Astrocyte of the cerebellum (primary cell): ENCODE results near the gene TMBIM1.

Source experiments
- DNase-seq: peaks from one replicate; pipeline ENCODE4 v3.0.0-alpha.2; 2011; ENCODE audit warnings: low read depth
- H3K4me3 ChIP-seq: 2 replicates; pipeline ENCODE4 v1.5.1; 2011; ENCODE audit warnings: mild to moderate bottlenecking, low read depth, low read length, moderate library complexity
- CTCF ChIP-seq: IDR thresholded peaks from 2 replicates; pipeline ENCODE4 v1.5.1; 2012; ENCODE audit warnings: low read length, low read depth, moderate library complexity, mild to moderate bottlenecking; ENCODE audit errors: missing control alignments
- in situ Hi-C: cut with HindIII; loops from 2 replicates; pipeline ENCODE4 v1.10.0; 2017; ENCODE audit warnings: low sequenced_read_pairs

The TMBIM1 gene

GRCh38 chr2:218331745-218332144 is 39.4 kb upstream of the TMBIM1 start:
- no peak for DNase-seq
- TF ChIP-seq CTCF = no peak
- H3K4me3 ChIP-seq = no peak overlapping the region
- in situ Hi-C loops = no loop called here

DNA sequence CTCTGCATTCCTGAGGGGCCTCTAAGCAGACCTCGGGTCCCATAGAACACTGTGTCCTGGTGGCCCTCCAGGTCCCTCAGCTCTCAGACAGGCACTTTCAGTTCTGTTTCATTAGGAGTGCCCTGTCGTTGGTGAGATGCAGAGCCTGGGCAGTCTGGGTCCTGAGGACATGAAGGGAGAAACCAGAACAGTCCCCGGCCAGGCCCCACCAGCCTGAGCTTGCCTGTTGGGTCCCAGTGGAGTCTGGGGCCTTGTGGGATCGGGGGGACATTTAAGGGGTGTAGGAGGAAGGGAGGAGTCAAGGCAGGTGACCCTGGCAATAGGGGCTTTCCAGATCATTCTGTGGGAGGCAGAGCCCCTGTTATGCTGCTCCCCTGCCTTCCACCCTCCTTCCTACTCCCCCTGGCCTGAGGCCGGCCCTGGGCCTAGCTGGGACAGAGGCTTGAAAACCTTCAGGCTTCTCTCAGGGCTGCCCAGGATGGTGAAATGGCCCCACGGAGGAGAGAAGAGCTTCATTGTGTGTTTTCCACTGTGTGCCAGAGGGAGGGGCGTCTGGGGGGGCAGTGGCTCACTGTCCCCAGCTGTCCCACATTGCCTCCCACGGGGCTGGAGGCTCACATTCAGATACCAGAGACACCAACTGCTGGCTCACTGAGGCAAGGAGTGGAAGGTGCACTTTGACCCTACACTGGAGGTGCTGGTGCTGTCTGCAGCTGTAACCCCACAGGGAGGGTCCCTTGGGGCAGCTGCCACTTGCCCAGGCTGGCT is 37.7 kb upstream of the TMBIM1 start:
- no peak overlapping the region for H3K4me3 ChIP-seq
- DNase-seq = no peak
- in situ Hi-C loops = no loop called here
- TF ChIP-seq CTCF = no peak

DNA sequence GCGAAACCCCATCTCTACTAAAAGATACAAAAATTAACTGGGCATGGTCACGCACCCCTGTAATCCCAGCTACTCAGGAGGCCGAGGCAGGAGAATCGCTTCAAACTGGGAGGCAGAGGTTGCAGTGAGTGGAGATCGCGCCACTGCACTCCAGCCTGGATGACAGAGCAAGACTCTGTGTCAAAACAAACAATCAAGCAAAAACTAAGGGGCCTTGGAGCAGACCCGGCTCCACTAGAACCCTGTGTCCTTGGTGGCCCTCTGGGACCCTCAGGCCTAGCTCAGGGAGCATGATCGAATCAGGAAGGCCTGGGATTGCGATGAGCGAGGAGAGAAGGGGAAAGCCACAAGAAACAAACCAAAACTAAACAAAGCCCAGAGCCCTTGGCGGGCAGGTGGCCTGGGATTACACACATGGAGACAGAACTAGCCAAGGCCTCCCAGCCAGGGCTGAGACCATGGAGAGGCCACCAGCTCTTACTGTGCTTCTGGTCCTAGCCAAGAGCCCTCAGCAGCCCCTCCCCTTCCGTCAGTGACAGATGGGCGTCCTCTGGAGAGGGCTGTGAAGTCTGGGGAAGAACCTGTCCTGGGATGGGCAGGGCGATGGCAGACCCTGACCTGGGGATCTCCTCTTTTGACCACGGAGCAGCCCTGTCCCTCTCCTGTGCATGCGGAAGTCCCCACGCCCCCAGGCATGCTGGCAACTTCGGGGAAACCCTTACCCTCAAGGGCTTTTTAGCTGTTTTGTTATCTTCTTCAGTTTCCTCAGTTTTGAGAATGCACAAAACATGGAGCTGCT is 36.9 kb upstream of the TMBIM1 start:
- in situ Hi-C loops = no loop called here
- no peak overlapping the region for H3K4me3 ChIP-seq
- no peak for DNase-seq
- TF ChIP-seq CTCF = no peak

GRCh38 chr2:218328294-218328693 is 36.0 kb upstream of the TMBIM1 start:
- no peak for DNase-seq
- in situ Hi-C loops = no loop called here
- TF ChIP-seq CTCF = no peak
- H3K4me3 ChIP-seq = no peak overlapping the region

GRCh38 chr2:218327451-218328210 is 35.3 kb upstream of the TMBIM1 start:
- no peak for TF ChIP-seq CTCF
- DNase-seq = no peak
- in situ Hi-C loops = no loop called here
- H3K4me3 ChIP-seq = no peak overlapping the region

GRCh38 chr2:218326315-218326714 is 34.0 kb upstream of the TMBIM1 start:
- H3K4me3 ChIP-seq = no peak overlapping the region
- DNase-seq = no peak
- no peak for TF ChIP-seq CTCF
- in situ Hi-C loops = no loop called here
